Measurements from ENCODE around the gene ANXA11.

The ANXA11 gene

DNA sequence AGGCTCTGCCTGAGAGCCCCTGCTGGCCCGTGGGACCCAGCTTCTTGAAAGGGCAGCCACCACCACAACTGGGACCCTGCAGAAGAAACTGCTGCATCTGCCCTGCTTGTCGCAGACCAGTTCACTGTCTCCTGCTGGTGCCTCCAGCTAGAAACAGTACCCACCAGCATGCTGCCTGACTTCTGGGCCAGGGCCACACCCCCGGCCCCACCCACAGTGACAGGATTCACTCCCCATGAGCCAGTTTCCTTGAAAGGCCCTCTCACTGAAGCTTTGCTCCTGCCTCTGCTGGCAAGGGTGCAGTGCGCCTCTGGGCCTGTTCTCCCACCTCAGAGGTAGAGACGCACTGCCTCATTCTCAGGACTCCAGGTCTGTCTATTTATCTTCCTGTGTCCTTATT lies 32.4 kb downstream of the ANXA11 start:
- no peaks in the 10 kb centered on the region for H3K9me2 ChIP-seq (replicated peaks; ENCODE audit: control insufficient read depth, low read length)
- no peak overlapping the region for H3K27ac ChIP-seq (ENCODE audit: low read depth, low read length)
- H3K36me3 ChIP-seq (ENCODE audit: control insufficient read depth, low read length): no peaks in the 10 kb centered on the region; the same call in 1 of the 2 replicates
- H4K20me1 ChIP-seq (ENCODE audit: control insufficient read depth, insufficient read depth, low read depth, low read length): peaks cover 8% of the 10 kb centered on the region; the same call in 1 of the 2 replicates
- H3K4me1 ChIP-seq (ENCODE audit: control insufficient read depth, low read length): 0 out of 2 replicates have a peak, but pooled peaks cover 6% of the 10 kb centered on the region
- no peaks in the 10 kb centered on the region for H3F3A ChIP-seq (ENCODE audit: control insufficient read depth, insufficient read depth)
- no peak overlapping the region for H3K4me2 ChIP-seq (ENCODE audit: low read length)
- H3K79me2 ChIP-seq (ENCODE audit: control insufficient read depth, low read length): peaks cover 13% of the 10 kb centered on the region
- H3K9me3 ChIP-seq (ENCODE audit: control insufficient read depth, insufficient read depth, low read length): no peaks in the 10 kb centered on the region
- no peaks in the 10 kb centered on the region for H3K27me3 ChIP-seq (ENCODE audit: control insufficient read depth, low read length)
- TF ChIP-seq, protein P1, sequence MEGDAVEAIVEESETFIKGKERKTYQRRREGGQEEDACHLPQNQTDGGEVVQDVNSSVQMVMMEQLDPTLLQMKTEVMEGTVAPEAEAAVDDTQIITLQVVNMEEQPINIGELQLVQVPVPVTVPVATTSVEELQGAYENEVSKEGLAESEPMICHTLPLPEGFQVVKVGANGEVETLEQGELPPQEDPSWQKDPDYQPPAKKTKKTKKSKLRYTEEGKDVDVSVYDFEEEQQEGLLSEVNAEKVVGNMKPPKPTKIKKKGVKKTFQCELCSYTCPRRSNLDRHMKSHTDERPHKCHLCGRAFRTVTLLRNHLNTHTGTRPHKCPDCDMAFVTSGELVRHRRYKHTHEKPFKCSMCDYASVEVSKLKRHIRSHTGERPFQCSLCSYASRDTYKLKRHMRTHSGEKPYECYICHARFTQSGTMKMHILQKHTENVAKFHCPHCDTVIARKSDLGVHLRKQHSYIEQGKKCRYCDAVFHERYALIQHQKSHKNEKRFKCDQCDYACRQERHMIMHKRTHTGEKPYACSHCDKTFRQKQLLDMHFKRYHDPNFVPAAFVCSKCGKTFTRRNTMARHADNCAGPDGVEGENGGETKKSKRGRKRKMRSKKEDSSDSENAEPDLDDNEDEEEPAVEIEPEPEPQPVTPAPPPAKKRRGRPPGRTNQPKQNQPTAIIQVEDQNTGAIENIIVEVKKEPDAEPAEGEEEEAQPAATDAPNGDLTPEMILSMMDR (IDR thresholded peaks at IDR 0.05; ENCODE audit: low read depth, low read length, poor library complexity, severe bottlenecking): no peak
- TF ChIP-seq EZH2phosphoT487 (IDR thresholded peaks at IDR 0.05; ENCODE audit: borderline replicate concordance, low read length): no peak
- H3K4me3 ChIP-seq (ENCODE audit: low read length): no peak overlapping the region

DNA sequence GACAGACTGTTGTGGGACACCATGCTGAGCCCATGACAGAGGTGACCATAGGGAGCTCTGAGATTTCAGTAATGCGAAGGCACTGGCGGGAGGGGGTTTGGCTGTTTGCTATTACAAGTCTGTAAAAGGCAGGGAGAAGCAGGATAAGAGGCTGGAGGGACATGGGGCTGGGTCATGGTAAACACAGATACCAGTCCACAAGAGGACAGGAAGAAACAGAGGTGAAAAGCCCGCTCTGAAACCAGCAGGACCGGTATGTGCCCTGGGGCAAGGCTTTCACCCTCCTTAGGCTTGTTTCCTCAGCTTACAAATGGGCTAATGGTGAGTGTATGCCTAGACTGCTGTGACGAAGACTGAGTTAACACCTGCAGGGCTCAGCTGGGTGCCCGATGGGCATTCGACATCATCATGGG lies 34.1 kb downstream of the ANXA11 start:
- Histone ChIP-seq H4K20me1 (ENCODE audit: control insufficient read depth, insufficient read depth, low read depth, low read length) (peaks cover 3% of the 10 kb centered on the region; the same call in 1 of the 2 replicates), H3K27ac (ENCODE audit: low read depth, low read length) (no peak overlapping the region)

DNA sequence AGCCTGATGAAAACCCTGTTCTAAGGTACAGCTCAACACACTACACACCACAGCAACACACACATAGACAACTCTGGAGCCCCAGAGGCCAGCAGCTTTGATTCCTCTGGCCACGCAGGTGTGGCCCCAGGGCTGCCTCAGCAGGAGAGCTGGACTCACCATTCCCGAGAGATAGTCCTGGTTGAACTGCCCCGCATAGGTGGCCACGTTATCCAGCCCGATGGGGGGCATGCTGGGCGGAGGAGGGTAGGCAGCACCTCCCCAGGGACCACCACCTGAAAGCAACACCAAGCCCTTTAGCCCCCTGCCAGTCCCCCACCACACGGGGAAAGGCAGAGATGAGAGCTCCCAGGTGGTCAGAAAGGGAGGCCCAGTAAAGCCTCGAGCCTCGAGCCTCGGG lies 34.7 kb downstream of the ANXA11 start:
- H4K20me1 ChIP-seq (ENCODE audit: control insufficient read depth, insufficient read depth, low read depth, low read length): peaks cover 3% of the 10 kb centered on the region; the same call in 1 of the 2 replicates
- no peak overlapping the region for H3K27ac ChIP-seq (ENCODE audit: low read depth, low read length)
- no peaks in the 10 kb centered on the region for H3K79me2 ChIP-seq (ENCODE audit: control insufficient read depth, low read length)
- no peaks in the 10 kb centered on the region for H3K9me3 ChIP-seq (ENCODE audit: control insufficient read depth, insufficient read depth, low read length)
- H3F3A ChIP-seq (ENCODE audit: control insufficient read depth, insufficient read depth): no peaks in the 10 kb centered on the region
- 0 out of 2 replicates have a peak, but pooled peaks cover 6% of the 10 kb centered on the region for H3K4me1 ChIP-seq (ENCODE audit: control insufficient read depth, low read length)
- no peaks in the 10 kb centered on the region for H3K27me3 ChIP-seq (ENCODE audit: control insufficient read depth, low read length)
- TF ChIP-seq, protein P1 (IDR thresholded peaks at IDR 0.05; ENCODE audit: low read depth, low read length, poor library complexity, severe bottlenecking): no peak
- no peak for TF ChIP-seq EZH2phosphoT487 (IDR thresholded peaks at IDR 0.05; ENCODE audit: borderline replicate concordance, low read length)
- peaks cover 3% of the 10 kb centered on the region for H3K36me3 ChIP-seq (ENCODE audit: control insufficient read depth, low read length)
- no peak overlapping the region for H3K4me2 ChIP-seq (ENCODE audit: low read length)
- no peaks in the 10 kb centered on the region for H3K9me2 ChIP-seq (replicated peaks; ENCODE audit: control insufficient read depth, low read length)
- no peak overlapping the region for H3K4me3 ChIP-seq (ENCODE audit: low read length)

More for the DNA sequence above, 34.1 kb downstream of the ANXA11 start:
- Histone ChIP-seq H3K9me3 (ENCODE audit: control insufficient read depth, insufficient read depth, low read length) (no peaks in the 10 kb centered on the region), H3K9me2 (replicated peaks; ENCODE audit: control insufficient read depth, low read length) (no peaks in the 10 kb centered on the region), H3K4me2 (ENCODE audit: low read length) (no peak overlapping the region), H3K4me3 (ENCODE audit: low read length) (no peak overlapping the region), H3K36me3 (ENCODE audit: control insufficient read depth, low read length) (no peaks in the 10 kb centered on the region; the same call in 1 of the 2 replicates), H3K4me1 (ENCODE audit: control insufficient read depth, low read length) (0 out of 2 replicates have a peak, but pooled peaks cover 6% of the 10 kb centered on the region), H3K27me3 (ENCODE audit: control insufficient read depth, low read length) (no peaks in the 10 kb centered on the region), H3F3A (ENCODE audit: control insufficient read depth, insufficient read depth) (no peaks in the 10 kb centered on the region), H3K79me2 (ENCODE audit: control insufficient read depth, low read length) (no peaks in the 10 kb centered on the region)
- TF ChIP-seq, protein P1 (IDR thresholded peaks at IDR 0.05; ENCODE audit: low read depth, low read length, poor library complexity, severe bottlenecking): no peak
- no peak for TF ChIP-seq EZH2phosphoT487 (IDR thresholded peaks at IDR 0.05; ENCODE audit: borderline replicate concordance, low read length)

Measured in DOHH2 (cell line).